Bronchial epithelial cell (primary cell): ENCODE data around the gene GALR3. TPM values are rescaled to one million over a fixed set of nuclear protein-coding genes. Genes with fewer than 3 reads are reported as not detected.

ENCODE experiments used
- DNase-seq: peaks from one replicate; pipeline ENCODE4 v3.0.0-alpha.2; 2010; ENCODE audit warnings: low read depth
- FAIRE-seq: peaks from 2 replicates; lab custom pipeline; 2011; peaks lifted over from hg19 to GRCh38; lab: Jason Lieb, UNC
- H3K27me3 ChIP-seq: 2 replicates; pipeline ENCODE4 v1.5.1; 2011; ENCODE audit warnings: low read length; ENCODE audit not compliant: control insufficient read depth, insufficient read depth
- H3K36me3 ChIP-seq: 2 replicates; pipeline ENCODE4 v1.5.1; 2011; ENCODE audit warnings: low read length; ENCODE audit not compliant: control insufficient read depth, insufficient read depth
- H3K4me3 ChIP-seq: 2 replicates; pipeline ENCODE4 v1.5.1; 2011; ENCODE audit warnings: mild to moderate bottlenecking, low read depth, low read length, control low read depth
- total RNA-seq: library from RNA; depleted of rRNA; stranded (reverse); fragments of >200 nt; gene quantifications from 2 replicates; pipeline ENCODE4 v1.2.1, GENCODE V29; 2014
- TF ChIP-seq, protein P1 (sequence below): IDR thresholded peaks from 2 replicates; pipeline ENCODE4 v1.5.1; 2011; ENCODE audit warnings: mild to moderate bottlenecking, moderate library complexity, low read length, control low read depth, inconsistent platforms; ENCODE audit not compliant: insufficient read depth, severe bottlenecking

The GALR3 gene
- total RNA-seq, 1 donor from 2014 or later: not detected

- DNase-seq (no peak), FAIRE-seq (no peak)
- Histone ChIP-seq H3K27me3 (no peaks in the 10 kb centered on the region), H3K4me3 (peak overlapping the region; percentile 55), H3K36me3 (no peaks in the 10 kb centered on the region)
- TF ChIP-seq, protein P1, sequence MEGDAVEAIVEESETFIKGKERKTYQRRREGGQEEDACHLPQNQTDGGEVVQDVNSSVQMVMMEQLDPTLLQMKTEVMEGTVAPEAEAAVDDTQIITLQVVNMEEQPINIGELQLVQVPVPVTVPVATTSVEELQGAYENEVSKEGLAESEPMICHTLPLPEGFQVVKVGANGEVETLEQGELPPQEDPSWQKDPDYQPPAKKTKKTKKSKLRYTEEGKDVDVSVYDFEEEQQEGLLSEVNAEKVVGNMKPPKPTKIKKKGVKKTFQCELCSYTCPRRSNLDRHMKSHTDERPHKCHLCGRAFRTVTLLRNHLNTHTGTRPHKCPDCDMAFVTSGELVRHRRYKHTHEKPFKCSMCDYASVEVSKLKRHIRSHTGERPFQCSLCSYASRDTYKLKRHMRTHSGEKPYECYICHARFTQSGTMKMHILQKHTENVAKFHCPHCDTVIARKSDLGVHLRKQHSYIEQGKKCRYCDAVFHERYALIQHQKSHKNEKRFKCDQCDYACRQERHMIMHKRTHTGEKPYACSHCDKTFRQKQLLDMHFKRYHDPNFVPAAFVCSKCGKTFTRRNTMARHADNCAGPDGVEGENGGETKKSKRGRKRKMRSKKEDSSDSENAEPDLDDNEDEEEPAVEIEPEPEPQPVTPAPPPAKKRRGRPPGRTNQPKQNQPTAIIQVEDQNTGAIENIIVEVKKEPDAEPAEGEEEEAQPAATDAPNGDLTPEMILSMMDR: no peak
These were observed 17.3 kb upstream of the GALR3 start for GRCh38 chr22:37805810-37806277.

DNA sequence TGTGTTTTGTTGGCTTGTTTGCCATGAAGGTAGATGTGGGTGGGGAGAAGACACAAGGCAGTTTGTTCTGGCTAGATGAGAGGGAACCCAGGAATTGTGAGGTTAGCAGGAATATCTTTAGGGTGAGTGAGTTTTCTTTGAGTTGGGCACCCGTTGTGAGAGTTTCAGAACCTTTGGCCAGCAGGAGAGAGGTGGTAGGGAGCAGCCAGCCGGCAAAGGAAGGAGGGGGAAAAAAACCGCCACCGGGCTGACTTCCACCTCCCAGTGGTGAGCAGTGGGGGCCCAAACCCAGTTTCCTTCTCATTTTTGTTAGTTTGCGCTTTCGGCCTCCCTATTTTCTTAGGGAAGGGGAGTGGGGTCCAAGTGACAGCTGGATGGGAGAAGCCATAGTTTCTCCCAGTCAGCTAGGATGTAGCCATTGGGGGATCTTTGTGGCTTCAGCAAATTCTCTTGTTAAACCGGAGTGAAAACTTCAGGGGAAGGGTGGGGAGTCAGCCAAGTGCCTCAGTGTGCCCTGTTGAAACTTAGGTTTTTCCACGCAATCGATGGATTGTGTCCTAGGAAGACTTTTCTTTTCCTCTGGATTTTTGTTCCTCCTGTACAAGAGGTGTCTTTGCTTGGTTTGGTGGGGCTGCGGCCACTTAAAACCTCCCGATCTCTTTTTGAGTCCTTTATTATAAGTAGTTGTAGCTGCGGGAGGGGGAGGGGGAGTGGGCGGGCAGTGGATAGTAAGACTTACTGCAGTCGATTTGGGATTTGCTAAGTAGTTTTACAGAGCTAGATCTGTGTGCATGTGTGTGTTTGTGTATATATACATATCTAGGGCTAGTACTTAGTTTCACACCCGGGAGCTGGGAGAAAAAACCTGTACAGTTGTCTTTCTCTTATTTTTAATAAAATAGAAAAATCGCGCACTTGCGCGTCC lies 16.5 kb upstream of the GALR3 start:
- no peak for FAIRE-seq
- Histone ChIP-seq H3K4me3 (peak overlapping the region; percentile 55), H3K27me3 (no peaks in the 10 kb centered on the region), H3K36me3 (no peaks in the 10 kb centered on the region)
- DNase-seq: peak; percentile 30
- TF ChIP-seq, protein P1: peak; percentile 6

DNA sequence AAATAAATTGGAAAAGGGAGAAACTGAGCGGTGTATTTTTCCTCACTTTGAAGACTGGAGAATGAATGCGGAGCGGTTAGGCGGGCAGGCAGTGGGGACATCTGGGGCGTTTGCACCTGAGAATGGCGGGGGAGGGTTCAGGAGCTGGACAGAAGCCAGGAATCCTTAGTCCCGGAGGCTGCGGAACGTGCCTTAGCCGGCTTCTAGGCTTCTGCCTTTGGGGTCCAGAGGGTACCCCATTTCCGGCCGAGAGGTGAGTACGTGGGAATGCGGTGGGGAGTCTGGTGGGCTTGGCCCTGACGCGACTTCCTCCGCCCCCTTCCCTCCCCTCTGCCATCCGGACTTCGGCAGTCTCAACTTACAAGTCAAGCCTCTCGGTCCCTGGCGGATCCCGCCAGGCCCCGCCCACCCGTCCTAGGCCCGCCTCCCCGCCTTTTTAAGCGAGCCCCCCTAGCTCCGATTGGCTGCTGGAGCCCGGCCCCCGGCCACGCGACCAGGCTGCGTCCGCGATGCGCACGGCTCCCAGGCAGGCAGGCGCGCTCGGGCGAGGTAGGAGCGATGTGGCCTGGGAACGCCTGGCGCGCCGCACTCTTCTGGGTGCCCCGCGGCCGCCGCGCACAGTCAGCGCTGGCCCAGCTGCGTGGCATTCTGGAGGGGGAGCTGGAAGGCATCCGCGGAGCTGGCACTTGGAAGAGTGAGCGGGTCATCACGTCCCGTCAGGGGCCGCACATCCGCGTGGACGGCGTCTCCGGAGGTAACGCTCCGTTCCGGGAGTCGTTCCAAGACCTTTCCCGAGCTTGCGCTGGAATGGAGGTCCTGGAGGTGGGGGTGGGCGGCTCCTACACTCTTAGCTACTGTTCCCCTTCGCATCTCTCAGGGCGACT lies 15.5 kb upstream of the GALR3 start, which contains the start of gene GCAT:
Gene GCAT (plus strand): TSS at position 525 of the 884 bp plus-strand sequence. CDS start 34 bp downstream, at position 559.
- H3K4me3 ChIP-seq: peak within 1 kb of the TSS; percentile 55
- no peaks in the 10 kb centered on the region for H3K27me3 ChIP-seq
- DNase-seq (peak; percentile 89), FAIRE-seq (no peak)
- TF ChIP-seq, protein P1: no peak
- no peaks in the 10 kb centered on the region for H3K36me3 ChIP-seq

GRCh38 chr22:37808294-37808657 lies 14.9 kb upstream of the GALR3 start:
- FAIRE-seq (no peak), DNase-seq (peak; percentile 33)
- Histone ChIP-seq H3K4me3 (peak overlapping the region; percentile 55), H3K27me3 (no peaks in the 10 kb centered on the region), H3K36me3 (peaks cover 2% of the 10 kb centered on the region)
- TF ChIP-seq, protein P1: no peak

GRCh38 chr22:37809672-37810333 lies 13.4 kb upstream of the GALR3 start:
- TF ChIP-seq, protein P1: no peak
- DNase-seq (no peak), FAIRE-seq (peak; percentile 32)
- no peaks in the 10 kb centered on the region for H3K27me3 ChIP-seq
- H3K4me3 ChIP-seq: no peak overlapping the region
- peaks cover 3% of the 10 kb centered on the region for H3K36me3 ChIP-seq
